Liver (tissue), 9 donors: ENCODE results near the gene NEMF. TPM values are rescaled to one million over a fixed set of nuclear protein-coding genes. Genes with fewer than 3 reads are reported as not detected.

Experiments used
- DNase-seq: peaks from one replicate; pipeline ENCODE4 v3.0.0-alpha.2; 2017; ENCODE audit warnings: low spot score
- H3K27ac ChIP-seq, 2 donors: one replicate each; pipeline ENCODE4 v1.7.0; 2013; ENCODE audit warnings: inconsistent platforms in 2 of 2, low read length in 2 of 2, control low read depth in 1 of 2, low read depth in 1 of 2, mild to moderate bottlenecking in 1 of 2
- H3K27me3 ChIP-seq, 4 donors: one replicate each; pipeline versions ENCODE4 v1.6.1 to v1.7.0; 2013; ENCODE audit warnings: low read length in 3 of 4, inconsistent platforms in 1 of 4, mild to moderate bottlenecking in 1 of 4, moderate library complexity in 1 of 4; ENCODE audit not compliant: control insufficient read depth in 4 of 4, insufficient read depth in 4 of 4
- H3K36me3 ChIP-seq, 4 donors: one replicate each; pipeline versions ENCODE4 v1.6.1 to v1.7.0; 2013; ENCODE audit warnings: low read length in 3 of 4, mild to moderate bottlenecking in 3 of 4, low read depth in 1 of 4, moderate library complexity in 1 of 4; ENCODE audit not compliant: control insufficient read depth in 4 of 4, insufficient read depth in 3 of 4
- H3K4me1 ChIP-seq, 4 donors: one replicate each; pipeline versions ENCODE4 v1.6.1 to v1.7.0; 2013; ENCODE audit warnings: low read length in 3 of 4, mild to moderate bottlenecking in 3 of 4, moderate library complexity in 1 of 4; ENCODE audit not compliant: control insufficient read depth in 4 of 4, insufficient read depth in 4 of 4
- H3K4me3 ChIP-seq, 3 donors: one replicate each; pipeline versions ENCODE4 v1.6.1 to v1.7.0; 2013; ENCODE audit warnings: low read length in 3 of 3, control low read depth in 1 of 3, low read depth in 1 of 3, mild to moderate bottlenecking in 1 of 3
- H3K9ac ChIP-seq, 2 donors: one replicate each; pipeline ENCODE4 v1.7.0; 2013; ENCODE audit warnings: low read length in 2 of 2, mild to moderate bottlenecking in 2 of 2, moderate library complexity in 2 of 2, control low read depth in 1 of 2, low read depth in 1 of 2
- H3K9me3 ChIP-seq, 4 donors: one replicate each; pipeline versions ENCODE4 v1.6.1 to v1.7.0; 2013; ENCODE audit warnings: low read length in 3 of 4; ENCODE audit not compliant: control insufficient read depth in 4 of 4
- ATF3 ChIP-seq: IDR thresholded peaks from 2 replicates; pipeline ENCODE4 v1.6.1; 2016; ENCODE audit warnings: antibody characterized with exemption
- CTCF ChIP-seq: fragments of 150-350 bp; IDR thresholded peaks from 2 replicates; pipeline ENCODE4 v1.5.1; 2017; ENCODE audit warnings: improper control_type of control experiment, low read depth, low read length; ENCODE audit not compliant: missing input control
- EGR1 ChIP-seq, 2 donors: IDR thresholded peaks; 2 replicates each; pipeline ENCODE4 v1.6.1; 2016 to 2018; ENCODE audit warnings: antibody characterized with exemption in 2 of 2, low read depth in 2 of 2
- FOXA1 ChIP-seq: IDR thresholded peaks from 2 replicates; pipeline ENCODE4 v1.6.1; 2016; ENCODE audit warnings: antibody characterized with exemption
- FOXA2 ChIP-seq: IDR thresholded peaks from 2 replicates; pipeline ENCODE4 v1.6.1; 2016; ENCODE audit warnings: antibody characterized with exemption
- GABPA ChIP-seq, 2 donors: IDR thresholded peaks in 1 of 2; conservative IDR thresholded peaks in 1 of 2; 2 replicates each; pipeline ENCODE4 v1.6.1; 2016; ENCODE audit warnings: antibody characterized with exemption in 2 of 2, mild to moderate bottlenecking in 1 of 2, moderate library complexity in 1 of 2
- HNF4A ChIP-seq, 2 donors: conservative IDR thresholded peaks; 2 replicates each; pipeline ENCODE4 v1.6.1; 2016; ENCODE audit warnings: antibody characterized with exemption in 2 of 2, mild to moderate bottlenecking in 2 of 2
- HNF4G ChIP-seq: IDR thresholded peaks from 2 replicates; pipeline ENCODE4 v1.6.1; 2016; ENCODE audit warnings: antibody characterized with exemption
- MAX ChIP-seq: IDR thresholded peaks from 2 replicates; pipeline ENCODE4 v1.6.1; 2016; ENCODE audit warnings: antibody characterized with exemption
- NR2F2 ChIP-seq: IDR thresholded peaks from 2 replicates; pipeline ENCODE4 v1.6.1; 2016; ENCODE audit warnings: antibody characterized with exemption
- RAD21 ChIP-seq, 2 donors: IDR thresholded peaks; 2 replicates each; pipeline ENCODE4 v1.6.1; 2016; ENCODE audit warnings: antibody characterized with exemption in 2 of 2, mild to moderate bottlenecking in 2 of 2
- REST ChIP-seq: IDR thresholded peaks from 2 replicates; pipeline ENCODE4 v1.6.1; 2016; ENCODE audit warnings: antibody characterized with exemption, mild to moderate bottlenecking
- RXRA ChIP-seq, 2 donors: IDR thresholded peaks; 2 replicates each; pipeline ENCODE4 v1.6.1; 2017 to 2018; ENCODE audit warnings: antibody characterized with exemption in 2 of 2, mild to moderate bottlenecking in 1 of 2
- SP1 ChIP-seq: IDR thresholded peaks from 2 replicates; pipeline ENCODE4 v1.6.1; 2018; ENCODE audit warnings: antibody characterized with exemption, mild to moderate bottlenecking
- YY1 ChIP-seq: IDR thresholded peaks from 2 replicates; pipeline ENCODE4 v1.6.1; 2016; ENCODE audit warnings: antibody characterized with exemption, mild to moderate bottlenecking
- ZBTB33 ChIP-seq: IDR thresholded peaks from 2 replicates; pipeline ENCODE4 v1.6.1; 2016; ENCODE audit warnings: antibody characterized with exemption
- WGBS: extraction: QIAGEN DNeasy Blood & Tissue Kit; methylation state at CpG from one replicate; pipeline ENCODE4 v1.1.7; 2013; 5-methylcytosine and 5-hydroxymethylcytosine counted together
- polyA plus RNA-seq, 2 donors: library from polyadenylated mRNA; stranded (reverse) in 1 of 2; unstranded in 1 of 2; fragments of 200-250 nt in 1 of 2; fragments of >200 nt in 1 of 2; fragmentation: Nextera tagmentation in 1 of 2; extraction: Ambion mirVana in 1 of 2; gene quantifications; one replicate each; pipeline versions ENCODE4 v1.2.1 to v1.2.3, GENCODE V29; 2013 to 2015
- total RNA-seq, 2 donors: library from RNA; depleted of rRNA; stranded (reverse); fragments of >200 nt; gene quantifications; one replicate each; pipeline ENCODE4 v1.2.3, GENCODE V29; 2014
- donor health status: healthy.
- donor health status: healthy.
- donor health status: healthy.
- donor health status: healthy.
- donor health status: healthy.

Gene NEMF
- total and polyA plus RNA-seq, 4 donors: 7.9 to 37.2 (median 31.1) TPM

GRCh38 chr14:49849213-49849847 lies 3.3 kb downstream of the NEMF start:
- DNase-seq: no peak
- Histone ChIP-seq H3K9me3 (no peaks in the 10 kb centered on the region), H3K36me3 (peaks cover 4 to 28% (median 25%) of the 10 kb centered on the region in 4 donors), H3K9ac (no peak overlapping the region), H3K27ac (no peak overlapping the region), H3K27me3 (no peaks in the 10 kb centered on the region), H3K4me1 (peaks cover 0 to 25% (median 17%) of the 10 kb centered on the region in 4 donors), H3K4me3 (no peak overlapping the region)
- TF ChIP-seq FOXA1 (no peak), RXRA (IDR thresholded peaks at IDR 0.05) (no peak), EGR1 (IDR thresholded peaks at IDR 0.05; ENCODE audit: low read depth in 2 of 2) (no peak), ATF3 (no peak), YY1 (no peak), SP1 (no peak), RAD21 (IDR thresholded peaks at IDR 0.05) (no peak), GABPA (IDR thresholded peaks at IDR 0.05 in 1 of 2, conservative IDR thresholded peaks at IDR 0.05 in 1 of 2) (no peak), MAX (no peak), FOXA2 (no peak), HNF4A (conservative IDR thresholded peaks at IDR 0.05) (no peak), ZBTB33 (no peak), HNF4G (no peak)
- 80% methylated on average over 1 of the region's 1 CpG for WGBS

- H3K4me3 ChIP-seq: no peak overlapping the region
- no peaks in the 10 kb centered on the region for H3K27me3 ChIP-seq
- H3K36me3 ChIP-seq: peaks cover 9 to 71% (median 59%) of the 10 kb centered on the region in 4 donors
- TF ChIP-seq EGR1 (IDR thresholded peaks at IDR 0.05; ENCODE audit: low read depth in 2 of 2) (no peak), REST (no peak), MAX (no peak), FOXA1 (no peak), RXRA (IDR thresholded peaks at IDR 0.05) (no peak), SP1 (no peak), ATF3 (no peak), GABPA (IDR thresholded peaks at IDR 0.05 in 1 of 2, conservative IDR thresholded peaks at IDR 0.05 in 1 of 2) (no peak), HNF4A (conservative IDR thresholded peaks at IDR 0.05) (no peak), NR2F2 (no peak), RAD21 (IDR thresholded peaks at IDR 0.05) (no peak), ZBTB33 (no peak), CTCF (no peak)
- DNase-seq: no peak
- H3K9ac ChIP-seq: no peak overlapping the region
- H3K4me1 ChIP-seq: no peaks in the 10 kb centered on the region
- no peak overlapping the region for H3K27ac ChIP-seq
- no peaks in the 10 kb centered on the region for H3K9me3 ChIP-seq
- WGBS: 88% methylated on average over 2 of the region's 2 CpGs
Observed at GRCh38 chr14:49828640-49829039, 23.9 kb downstream of the NEMF start.
